ENCODE results near the gene AIRE. TPM values are rescaled to one million over a fixed set of nuclear protein-coding genes. Genes with fewer than 3 reads are reported as not detected.
A peak's percentile ranks its signal among the peaks of the same experiment; 100 is the strongest.

The AIRE gene
- total RNA-seq, 1 experiment from 2014 or later: not detected

GRCh38 chr21:44304011-44304616, 18.4 kb downstream of the AIRE start:
- TF ChIP-seq CTCF (IDR thresholded peaks at IDR 0.05; ENCODE audit: insufficient read depth in 1 of 2, low read depth in 1 of 2, low read length in 1 of 2, severe bottlenecking in 1 of 2, unreplicated experiment in 1 of 2): no peak
- Mint-ChIP-seq H3K4me1 (ENCODE audit: low read depth, unreplicated experiment) (peaks cover 16% of the 10 kb centered on the region), H3K36me3 (ENCODE audit: insufficient read depth, unreplicated experiment) (peaks cover 20% of the 10 kb centered on the region), H3K9me3 (ENCODE audit: unreplicated experiment) (no peaks in the 10 kb centered on the region), H3K4me3 (ENCODE audit: unreplicated experiment) (no peak overlapping the region), H3K27ac (ENCODE audit: unreplicated experiment) (peak overlapping the region; percentile 23), H3K27me3 (ENCODE audit: insufficient read depth, unreplicated experiment) (no peaks in the 10 kb centered on the region)
- ChIA-PET CTCF (interaction anchor here (1.0 kb wide), 1 partner anchor 11 kb away, joined by 3 read pairs; no protein-coding TSS in a partner anchor), POLR2A (interaction anchor here (1.6 kb wide), 1 partner anchor 35 kb away, joined by 5 read pairs; the partner anchor contains the start of gene CFAP410)
- intact Hi-C loops (cut with micrococcal nuclease; ENCODE audit: unreplicated experiment): no loop called here
- H3K4me3 ChIP-seq (ENCODE audit: low read depth, low read length): no peak overlapping the region
- H3K36me3 ChIP-seq (ENCODE audit: control insufficient read depth, insufficient read depth, low read length): peaks cover 2% of the 10 kb centered on the region; the same call in 1 of the 2 replicates
- no TSS peak for BruUV-seq (replicated peaks)
- DNase-seq: no peak
- no peaks in the 10 kb centered on the region for H3K9me3 ChIP-seq
- no peaks in the 10 kb centered on the region for H3K27me3 ChIP-seq (replicated peaks; ENCODE audit: control insufficient read depth, insufficient read depth, low read length)
- H3K4me1 ChIP-seq: peaks cover 34% of the 10 kb centered on the region

DNA sequence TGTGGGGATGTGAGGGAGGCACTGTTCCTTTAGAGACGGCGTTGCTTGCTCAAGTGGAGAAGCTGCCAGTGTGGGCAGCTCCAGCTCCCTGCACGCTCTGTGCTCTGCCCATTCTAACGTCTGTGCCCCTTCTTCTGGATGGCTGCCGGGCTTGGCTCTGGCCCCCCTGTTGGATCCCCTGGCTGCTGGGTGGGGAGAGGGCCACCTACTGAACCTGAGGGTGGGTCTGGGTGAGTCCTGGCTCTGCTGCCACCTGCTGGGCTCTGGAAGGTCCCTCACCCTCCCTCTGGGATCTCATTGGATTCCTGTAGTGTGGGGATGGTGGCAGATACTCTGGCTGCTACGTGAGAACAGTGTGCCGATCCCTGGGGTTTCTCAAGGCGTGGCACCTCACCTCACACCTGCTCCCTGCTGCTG, 19.2 kb downstream of the AIRE start:
- BruUV-seq (replicated peaks): no TSS peak
- H3K9me3 Mint-ChIP-seq (ENCODE audit: unreplicated experiment): no peaks in the 10 kb centered on the region
- no peaks in the 10 kb centered on the region for H3K27me3 Mint-ChIP-seq (ENCODE audit: insufficient read depth, unreplicated experiment)
- H3K27me3 ChIP-seq (replicated peaks; ENCODE audit: control insufficient read depth, insufficient read depth, low read length): no peaks in the 10 kb centered on the region
- H3K4me3 Mint-ChIP-seq (ENCODE audit: unreplicated experiment): no peak overlapping the region
- intact Hi-C loops (cut with micrococcal nuclease; ENCODE audit: unreplicated experiment): no loop called here
- H3K4me3 ChIP-seq (ENCODE audit: low read depth, low read length): no peak overlapping the region
- H3K4me1 ChIP-seq: peaks cover 34% of the 10 kb centered on the region
- CTCF ChIA-PET: interaction anchor here (0.6 kb wide), 1 partner anchor 250 kb away, joined by 3 read pairs; no protein-coding TSS in a partner anchor
- no peaks in the 10 kb centered on the region for H3K9me3 ChIP-seq
- peaks cover 16% of the 10 kb centered on the region for H3K4me1 Mint-ChIP-seq (ENCODE audit: low read depth, unreplicated experiment)
- peak overlapping the region; percentile 23 for H3K27ac Mint-ChIP-seq (ENCODE audit: unreplicated experiment)
- TF ChIP-seq CTCF (IDR thresholded peaks at IDR 0.05; ENCODE audit: insufficient read depth in 1 of 2, low read depth in 1 of 2, low read length in 1 of 2, severe bottlenecking in 1 of 2, unreplicated experiment in 1 of 2): peak; percentile 49 to 77
- POLR2A ChIA-PET: no interaction called here
- H3K36me3 Mint-ChIP-seq (ENCODE audit: insufficient read depth, unreplicated experiment): peaks cover 20% of the 10 kb centered on the region
- peak; percentile 56 to 65 for DNase-seq
- H3K36me3 ChIP-seq (ENCODE audit: control insufficient read depth, insufficient read depth, low read length): peaks cover 2% of the 10 kb centered on the region; the same call in 1 of the 2 replicates

DNA sequence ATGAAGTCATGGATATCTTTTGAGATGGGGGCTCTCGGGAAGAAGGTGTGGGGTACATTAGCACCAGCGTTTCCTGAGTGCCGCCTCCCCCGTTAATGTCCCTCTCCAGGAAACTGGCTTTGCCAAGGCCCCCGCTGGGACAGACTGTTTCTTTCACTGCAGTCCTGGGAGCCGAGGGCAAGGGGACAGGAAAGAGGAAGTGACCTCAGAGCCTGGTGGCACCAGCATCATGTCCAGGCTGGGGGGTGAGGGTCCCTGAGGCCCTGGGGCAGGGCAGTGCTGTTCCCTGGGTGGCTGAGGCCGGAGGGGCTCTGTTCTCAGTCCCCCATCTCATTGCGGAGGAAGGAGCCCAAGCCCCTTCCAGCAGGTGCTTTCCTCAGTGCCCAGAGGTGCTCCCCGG, 20.0 kb downstream of the AIRE start:
- no peaks in the 10 kb centered on the region for H3K9me3 Mint-ChIP-seq (ENCODE audit: unreplicated experiment)
- H3K4me1 Mint-ChIP-seq (ENCODE audit: low read depth, unreplicated experiment): peaks cover 16% of the 10 kb centered on the region
- peaks cover 33% of the 10 kb centered on the region for H3K4me1 ChIP-seq
- no TSS peak for BruUV-seq (replicated peaks)
- H3K9me3 ChIP-seq: no peaks in the 10 kb centered on the region
- ChIA-PET CTCF (no interaction called here), POLR2A (no interaction called here)
- no peaks in the 10 kb centered on the region for H3K27me3 Mint-ChIP-seq (ENCODE audit: insufficient read depth, unreplicated experiment)
- H3K27ac Mint-ChIP-seq (ENCODE audit: unreplicated experiment): no peak overlapping the region
- intact Hi-C loops (cut with micrococcal nuclease; ENCODE audit: unreplicated experiment): no loop called here
- no peak for TF ChIP-seq CTCF (IDR thresholded peaks at IDR 0.05; ENCODE audit: insufficient read depth in 1 of 2, low read depth in 1 of 2, low read length in 1 of 2, severe bottlenecking in 1 of 2, unreplicated experiment in 1 of 2)
- H3K4me3 ChIP-seq (ENCODE audit: low read depth, low read length): no peak overlapping the region
- no peak for DNase-seq
- H3K36me3 ChIP-seq (ENCODE audit: control insufficient read depth, insufficient read depth, low read length): peaks cover 2% of the 10 kb centered on the region; the same call in 1 of the 2 replicates
- H3K36me3 Mint-ChIP-seq (ENCODE audit: insufficient read depth, unreplicated experiment): peaks cover 20% of the 10 kb centered on the region
- no peak overlapping the region for H3K4me3 Mint-ChIP-seq (ENCODE audit: unreplicated experiment)
- H3K27me3 ChIP-seq (replicated peaks; ENCODE audit: control insufficient read depth, insufficient read depth, low read length): no peaks in the 10 kb centered on the region
